Endodermal cell (in vitro differentiated cells): ENCODE results near the gene MIPEP. TPM values are rescaled to one million over a fixed set of nuclear protein-coding genes. Genes with fewer than 3 reads are reported as not detected.

Source experiments
- DNase-seq: peaks from one replicate; pipeline ENCODE4 v3.0.0-alpha.2; 2017
- H3K27ac ChIP-seq: 2 replicates; pipeline ENCODE4 v1.5.1; 2013; ENCODE audit warnings: mild to moderate bottlenecking, low read depth, low read length, moderate library complexity
- H3K27me3 ChIP-seq: 2 replicates; pipeline ENCODE4 v1.6.1; 2013; ENCODE audit warnings: mild to moderate bottlenecking, low read length, moderate library complexity; ENCODE audit not compliant: insufficient read depth, control insufficient read depth, poor library complexity, severe bottlenecking
- H3K36me3 ChIP-seq: 2 replicates; pipeline ENCODE4 v1.7.0; 2013; ENCODE audit warnings: mild to moderate bottlenecking, low read length, moderate library complexity; ENCODE audit not compliant: control insufficient read depth, insufficient read depth
- H3K4me1 ChIP-seq: one replicate; pipeline ENCODE4 v1.7.0; 2013; ENCODE audit warnings: low read length; ENCODE audit not compliant: control insufficient read depth, insufficient read depth
- H3K4me3 ChIP-seq: 2 replicates; pipeline ENCODE4 v1.5.1; 2013; ENCODE audit warnings: mild to moderate bottlenecking, low read length, moderate library complexity
- H3K9ac ChIP-seq: 2 replicates; pipeline ENCODE4 v1.6.1; 2013; ENCODE audit warnings: mild to moderate bottlenecking, low read length, moderate library complexity; ENCODE audit not compliant: poor library complexity, severe bottlenecking; ENCODE audit errors: extremely low read depth
- H3K9me3 ChIP-seq: 2 replicates; pipeline ENCODE4 v1.6.1; 2013; ENCODE audit warnings: mild to moderate bottlenecking, low read length, moderate library complexity; ENCODE audit not compliant: control insufficient read depth
- H3K27ac Mint-ChIP-seq: 2 replicates; pipeline ENCODE4 v1.8.0; 2020; ENCODE audit warnings: mixed read lengths
- H3K27me3 Mint-ChIP-seq: 2 replicates; pipeline ENCODE4 v1.8.0; 2021; ENCODE audit warnings: mild to moderate bottlenecking, mixed read lengths; ENCODE audit not compliant: insufficient read depth
- H3K36me3 Mint-ChIP-seq: 2 replicates; pipeline ENCODE4 v1.8.0; 2020; ENCODE audit warnings: low read depth, mixed read lengths
- H3K4me1 Mint-ChIP-seq: 2 replicates; pipeline ENCODE4 v1.8.0; 2020; ENCODE audit warnings: mixed read lengths
- H3K4me3 Mint-ChIP-seq: 2 replicates; pipeline ENCODE4 v1.8.0; 2020; ENCODE audit warnings: mild to moderate bottlenecking, moderate library complexity, mixed read lengths
- H3K9me3 Mint-ChIP-seq: 2 replicates; pipeline ENCODE4 v1.8.0; 2020; ENCODE audit warnings: mild to moderate bottlenecking, mixed read lengths
- CTCF ChIP-seq: fragments of 200-600 bp; sonication (generic); conservative IDR thresholded peaks from 2 replicates; pipeline ENCODE4 v1.5.0; 2021; ENCODE audit warnings: antibody characterized with exemption, mild to moderate bottlenecking
- WGBS, 2 experiments: methylation state at CpG; one replicate each; pipeline versions ENCODE4 v1.1.5 to v1.1.7; 2013; ENCODE audit warnings: missing lambda C conversion rate in 2 of 2, mixed read lengths in 1 of 2; ENCODE audit not compliant: insufficient coverage in 1 of 2, insufficient read length in 1 of 2; 5-methylcytosine and 5-hydroxymethylcytosine counted together
- total RNA-seq, 2 donors: library from RNA; stranded (reverse); fragmentation: NEBNext Ultra II Directional in 1 of 2; extraction: Animal tissue kit (Norgen Biotek cat#: 25700) in 1 of 2; gene quantifications; 2 replicates in 1 of 2; 3 replicates in 1 of 2; pipeline ENCODE4 v1.2.1, GENCODE V29; 2021

The MIPEP gene
- total RNA-seq, 2 donors from 2014 or later = 23.1 to 23.9 TPM

- no peak for TF ChIP-seq CTCF
- no peak overlapping the region for H3K27ac ChIP-seq
- Mint-ChIP-seq H3K4me1 (no peaks in the 10 kb centered on the region), H3K4me3 (no peak overlapping the region), H3K36me3 (no peaks in the 10 kb centered on the region), H3K27ac (no peak overlapping the region), H3K27me3 (no peaks in the 10 kb centered on the region), H3K9me3 (no peaks in the 10 kb centered on the region)
- no peak overlapping the region for H3K4me3 ChIP-seq
- no peaks in the 10 kb centered on the region for H3K4me1 ChIP-seq
- no peak overlapping the region for H3K9ac ChIP-seq
- H3K27me3 ChIP-seq = no peaks in the 10 kb centered on the region
- no peaks in the 10 kb centered on the region for H3K36me3 ChIP-seq
- H3K9me3 ChIP-seq = no peaks in the 10 kb centered on the region
- DNase-seq = no peak
- WGBS, 2 experiments = 82 to 99% methylated on average over 3 to 4 of the region's 4 CpGs
Observed at GRCh38 chr13:23740002-23740401, 149.2 kb downstream of the MIPEP start.

GRCh38 chr13:23739596-23739995 lies 149.6 kb downstream of the MIPEP start:
- Histone ChIP-seq H3K9me3 (no peaks in the 10 kb centered on the region), H3K4me1 (no peaks in the 10 kb centered on the region), H3K4me3 (no peak overlapping the region), H3K27me3 (no peaks in the 10 kb centered on the region), H3K36me3 (no peaks in the 10 kb centered on the region), H3K27ac (no peak overlapping the region), H3K9ac (no peak overlapping the region)
- no peaks in the 10 kb centered on the region for H3K36me3 Mint-ChIP-seq
- H3K9me3 Mint-ChIP-seq = no peaks in the 10 kb centered on the region
- TF ChIP-seq CTCF = no peak
- no peak overlapping the region for H3K4me3 Mint-ChIP-seq
- H3K27me3 Mint-ChIP-seq = no peaks in the 10 kb centered on the region
- no peak overlapping the region for H3K27ac Mint-ChIP-seq
- DNase-seq = no peak
- no peaks in the 10 kb centered on the region for H3K4me1 Mint-ChIP-seq
- WGBS, 2 experiments = 85 to 100% methylated on average over 2 to 3 of the region's 3 CpGs

GRCh38 chr13:23736541-23736940 lies 152.7 kb downstream of the MIPEP start:
- no peak overlapping the region for H3K9ac ChIP-seq
- H3K27me3 Mint-ChIP-seq = no peaks in the 10 kb centered on the region
- no peak overlapping the region for H3K27ac ChIP-seq
- H3K4me3 Mint-ChIP-seq = no peak overlapping the region
- TF ChIP-seq CTCF = no peak
- no peaks in the 10 kb centered on the region for H3K27me3 ChIP-seq
- no peaks in the 10 kb centered on the region for H3K4me1 Mint-ChIP-seq
- no peak overlapping the region for H3K27ac Mint-ChIP-seq
- WGBS, 2 experiments = 90 to 92% methylated on average over 2 to 5 of the region's 5 CpGs
- H3K9me3 Mint-ChIP-seq = no peaks in the 10 kb centered on the region
- no peaks in the 10 kb centered on the region for H3K4me1 ChIP-seq
- H3K9me3 ChIP-seq = no peaks in the 10 kb centered on the region
- H3K4me3 ChIP-seq = no peak overlapping the region
- H3K36me3 Mint-ChIP-seq = no peaks in the 10 kb centered on the region
- H3K36me3 ChIP-seq = no peaks in the 10 kb centered on the region
- DNase-seq = no peak
